MM.1S (cell line): ENCODE data around the gene IER2.

Source experiments
- DNase-seq: peaks from one replicate; pipeline ENCODE4 v3.0.0-alpha.2; 2015
- H2AFZ ChIP-seq: fragments of 300-600 bp; sonication (generic); 2 replicates; pipeline ENCODE4 v1.6.0; 2016; ENCODE audit warnings: antibody characterized with exemption, low read length
- H3F3A ChIP-seq: fragments of 300-600 bp; sonication (generic); 2 replicates; pipeline ENCODE4 v1.6.1; 2016; ENCODE audit warnings: mild to moderate bottlenecking, antibody characterized with exemption, low read length, moderate library complexity, mixed read lengths; ENCODE audit not compliant: insufficient read depth
- H3K27ac ChIP-seq: fragments of 300-600 bp; sonication (generic); 2 replicates; pipeline ENCODE4 v1.5.1; 2016; ENCODE audit warnings: mild to moderate bottlenecking, low read length
- H3K27me3 ChIP-seq: fragments of 300-600 bp; sonication (generic); replicated peaks from 2 replicates; pipeline ENCODE4 v1.6.0; 2016; ENCODE audit warnings: low read length; ENCODE audit not compliant: insufficient read depth
- H3K36me3 ChIP-seq: fragments of 300-600 bp; sonication (generic); replicated peaks from 2 replicates; pipeline ENCODE4 v1.6.1; 2016; ENCODE audit warnings: mild to moderate bottlenecking, low read length, mixed read lengths; ENCODE audit not compliant: insufficient read depth
- H3K4me1 ChIP-seq: fragments of 300-600 bp; sonication (generic); 2 replicates; pipeline ENCODE4 v1.6.1; 2016; ENCODE audit warnings: low read length, mixed read lengths
- H3K4me2 ChIP-seq: fragments of 300-600 bp; sonication (generic); 2 replicates; pipeline ENCODE4 v1.6.0; 2016; ENCODE audit warnings: low read depth, low read length
- H3K4me3 ChIP-seq: fragments of 300-600 bp; sonication (generic); 2 replicates; pipeline ENCODE4 v1.5.1; 2016; ENCODE audit warnings: low read length, mixed read lengths
- H3K79me2 ChIP-seq: fragments of 300-600 bp; sonication (generic); 2 replicates; pipeline ENCODE4 v1.6.1; 2016; ENCODE audit warnings: mixed run types, low read length, mixed read lengths
- H3K9ac ChIP-seq: fragments of 300-600 bp; sonication (generic); 2 replicates; pipeline ENCODE4 v1.6.1; 2016; ENCODE audit warnings: low read length, mixed read lengths
- H3K9me2 ChIP-seq: fragments of 300-600 bp; sonication (generic); replicated peaks from 2 replicates; pipeline ENCODE4 v1.6.1; 2016; ENCODE audit warnings: mild to moderate bottlenecking, low read length, mixed read lengths; ENCODE audit not compliant: insufficient read depth
- H3K9me3 ChIP-seq: fragments of 300-600 bp; sonication (generic); replicated peaks from 2 replicates; pipeline ENCODE4 v1.6.1; 2016; ENCODE audit warnings: mild to moderate bottlenecking, low read length, mixed read lengths; ENCODE audit not compliant: insufficient read depth
- H4K20me1 ChIP-seq: fragments of 300-600 bp; sonication (generic); 2 replicates; pipeline ENCODE4 v1.6.1; 2016; ENCODE audit warnings: mild to moderate bottlenecking, low read length, moderate library complexity, mixed read lengths; ENCODE audit not compliant: insufficient read depth
- EZH2 ChIP-seq: fragments of 300-600 bp; sonication (generic); optimal IDR thresholded peaks from 2 replicates; pipeline ENCODE3; 2017; ENCODE audit warnings: low read depth, mild to moderate bottlenecking, antibody characterized with exemption, low read length, mixed read lengths
- EZH2phosphoT487 ChIP-seq: fragments of 300-600 bp; sonication (generic); IDR thresholded peaks from 2 replicates; pipeline ENCODE4 v1.6.1; 2018; ENCODE audit warnings: antibody characterized with exemption, low read length
- TF ChIP-seq, protein P1 (sequence below): fragments of 300-600 bp; sonication (generic); IDR thresholded peaks from 2 replicates; pipeline ENCODE4 v1.5.1; 2016; ENCODE audit warnings: antibody characterized with exemption, low read length, mixed read lengths

The IER2 gene

DNA sequence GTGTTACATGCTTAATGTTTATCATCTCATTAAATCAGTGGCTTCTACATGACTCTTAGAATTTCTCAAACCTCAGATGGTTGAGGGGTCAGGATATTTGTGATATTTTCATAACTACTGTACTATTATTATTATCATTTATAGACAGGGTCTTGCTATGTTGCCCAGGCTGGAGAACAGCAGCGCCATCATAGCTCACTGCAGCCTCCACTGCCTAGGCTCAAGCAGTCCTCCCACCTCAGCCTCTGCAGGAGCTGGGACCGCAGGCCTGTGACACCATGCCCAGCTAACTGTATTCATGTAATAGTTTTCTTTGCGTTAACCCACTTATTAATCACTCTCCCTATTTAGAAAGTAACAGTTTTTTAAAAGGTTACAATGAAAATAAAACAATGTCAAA is 9.5 kb downstream of the IER2 start:
- Histone ChIP-seq H3K27ac (no peak overlapping the region), H3K4me1 (peaks cover 22% of the 10 kb centered on the region), H3K36me3 (no peaks in the 10 kb centered on the region), H3K79me2 (no peaks in the 10 kb centered on the region), H3K9me3 (no peaks in the 10 kb centered on the region), H3K9ac (no peak overlapping the region), H4K20me1 (no peaks in the 10 kb centered on the region), H3K4me2 (no peak overlapping the region), H3K9me2 (no peaks in the 10 kb centered on the region), H2AFZ (no peak overlapping the region), H3K27me3 (peaks cover 79% of the 10 kb centered on the region), H3F3A (peaks cover 8% of the 10 kb centered on the region; the same call in 1 of the 2 replicates), H3K4me3 (no peak overlapping the region)
- no peak for DNase-seq
- TF ChIP-seq EZH2: no peak
- TF ChIP-seq, protein P1, sequence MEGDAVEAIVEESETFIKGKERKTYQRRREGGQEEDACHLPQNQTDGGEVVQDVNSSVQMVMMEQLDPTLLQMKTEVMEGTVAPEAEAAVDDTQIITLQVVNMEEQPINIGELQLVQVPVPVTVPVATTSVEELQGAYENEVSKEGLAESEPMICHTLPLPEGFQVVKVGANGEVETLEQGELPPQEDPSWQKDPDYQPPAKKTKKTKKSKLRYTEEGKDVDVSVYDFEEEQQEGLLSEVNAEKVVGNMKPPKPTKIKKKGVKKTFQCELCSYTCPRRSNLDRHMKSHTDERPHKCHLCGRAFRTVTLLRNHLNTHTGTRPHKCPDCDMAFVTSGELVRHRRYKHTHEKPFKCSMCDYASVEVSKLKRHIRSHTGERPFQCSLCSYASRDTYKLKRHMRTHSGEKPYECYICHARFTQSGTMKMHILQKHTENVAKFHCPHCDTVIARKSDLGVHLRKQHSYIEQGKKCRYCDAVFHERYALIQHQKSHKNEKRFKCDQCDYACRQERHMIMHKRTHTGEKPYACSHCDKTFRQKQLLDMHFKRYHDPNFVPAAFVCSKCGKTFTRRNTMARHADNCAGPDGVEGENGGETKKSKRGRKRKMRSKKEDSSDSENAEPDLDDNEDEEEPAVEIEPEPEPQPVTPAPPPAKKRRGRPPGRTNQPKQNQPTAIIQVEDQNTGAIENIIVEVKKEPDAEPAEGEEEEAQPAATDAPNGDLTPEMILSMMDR: no peak

DNA sequence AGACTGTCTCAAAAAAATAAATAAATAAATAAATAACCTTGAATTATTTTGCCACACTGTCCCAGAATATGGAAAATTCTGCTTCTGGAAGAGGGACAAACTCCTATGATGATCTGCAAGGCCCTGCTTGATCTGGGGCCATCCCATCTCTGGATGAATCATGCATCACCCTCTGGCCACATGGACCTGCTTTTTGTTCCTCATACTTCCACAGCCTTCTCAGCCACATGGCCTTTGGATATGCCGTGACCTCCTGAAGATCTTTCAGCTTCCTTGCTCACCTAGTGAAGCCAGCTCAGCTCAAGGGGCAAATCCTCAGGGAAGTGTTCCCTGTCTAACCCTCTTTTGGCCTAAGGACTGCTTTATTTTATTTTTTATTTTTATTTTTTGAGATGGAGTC is 10.3 kb downstream of the IER2 start:
- no peaks in the 10 kb centered on the region for H3K79me2 ChIP-seq
- peaks cover 70% of the 10 kb centered on the region for H3K27me3 ChIP-seq
- no peak overlapping the region for H3K27ac ChIP-seq
- peaks cover 8% of the 10 kb centered on the region; the same call in 1 of the 2 replicates for H3F3A ChIP-seq
- H3K36me3 ChIP-seq: no peaks in the 10 kb centered on the region
- no peak overlapping the region for H3K4me2 ChIP-seq
- H3K9me2 ChIP-seq: no peaks in the 10 kb centered on the region
- H4K20me1 ChIP-seq: no peaks in the 10 kb centered on the region
- peaks cover 13% of the 10 kb centered on the region for H3K4me1 ChIP-seq
- TF ChIP-seq EZH2: no peak
- TF ChIP-seq, protein P1: no peak
- TF ChIP-seq EZH2phosphoT487: no peak
- H3K9me3 ChIP-seq: no peaks in the 10 kb centered on the region
- H2AFZ ChIP-seq: no peak overlapping the region
- no peak overlapping the region for H3K4me3 ChIP-seq
- no peak for DNase-seq
- no peak overlapping the region for H3K9ac ChIP-seq

DNA sequence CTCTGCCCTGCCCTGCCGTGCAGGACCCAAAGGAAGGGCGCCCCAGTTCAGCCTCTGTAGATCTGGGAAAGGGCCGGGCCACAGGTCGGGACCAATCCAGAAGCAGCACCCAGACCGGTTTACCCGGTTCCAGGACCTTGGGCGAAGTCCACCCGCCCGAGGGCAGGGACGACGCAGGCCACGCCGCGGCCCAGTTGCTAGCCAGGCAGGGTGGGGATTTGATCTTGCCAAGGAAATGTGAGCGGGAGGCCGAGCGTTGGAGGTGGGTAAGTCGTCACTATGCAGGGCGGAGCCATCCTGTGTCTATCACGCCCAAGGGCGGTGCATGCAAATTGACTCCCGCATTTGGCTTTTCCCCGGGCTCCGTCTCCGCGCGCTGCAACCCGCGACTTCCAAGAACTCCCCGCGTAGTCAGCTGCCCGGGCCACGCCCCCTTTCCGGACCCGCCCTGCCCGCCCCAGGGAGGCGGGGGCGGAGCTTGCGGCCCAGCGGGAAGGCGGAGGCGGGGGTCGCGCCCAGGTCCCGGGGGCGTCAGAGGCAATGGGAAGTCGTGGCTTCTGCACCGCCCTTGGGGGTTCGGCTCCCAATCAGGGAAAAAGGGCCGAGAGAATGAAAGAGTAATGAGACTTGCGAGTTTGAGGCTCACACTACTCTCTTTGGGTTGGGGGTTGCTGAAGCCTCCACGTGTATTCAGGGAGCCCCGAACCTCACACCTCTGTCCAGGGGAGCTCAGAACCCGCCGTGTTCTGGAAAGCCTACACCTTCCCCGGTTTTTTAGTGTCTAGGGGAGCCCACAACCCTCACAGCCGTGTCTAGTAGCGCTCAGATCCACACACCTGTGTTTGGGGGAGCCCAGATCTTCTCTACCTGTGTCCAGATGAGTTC is 12.8 kb downstream of the IER2 start:
- Histone ChIP-seq H3K9me2 (no peaks in the 10 kb centered on the region), H3K4me1 (peaks cover 22% of the 10 kb centered on the region), H3K27me3 (peaks cover 49% of the 10 kb centered on the region), H3K9ac (peak overlapping the region; percentile 28; the same call in 1 of the 2 replicates), H3K4me2 (peak overlapping the region; percentile 88), H3K27ac (no peak overlapping the region), H2AFZ (peak overlapping the region; percentile 90), H3K4me3 (peak overlapping the region; percentile 50), H3F3A (0 out of 2 replicates have a peak, but pooled peaks cover 6% of the 10 kb centered on the region), H3K9me3 (no peaks in the 10 kb centered on the region), H4K20me1 (no peaks in the 10 kb centered on the region), H3K36me3 (no peaks in the 10 kb centered on the region), H3K79me2 (no peaks in the 10 kb centered on the region)
- DNase-seq: peak; percentile 56
- TF ChIP-seq EZH2phosphoT487 (no peak), EZH2 (no peak)
- TF ChIP-seq, protein P1: no peak
